ENCODE data around the gene TECPR1. TPM values are rescaled to one million over a fixed set of nuclear protein-coding genes. Genes with fewer than 3 reads are reported as not detected.

Gene TECPR1
- total and polyA plus RNA-seq, 2 experiments from 2014 or later, result 4.6 to 24.4 TPM

DNA sequence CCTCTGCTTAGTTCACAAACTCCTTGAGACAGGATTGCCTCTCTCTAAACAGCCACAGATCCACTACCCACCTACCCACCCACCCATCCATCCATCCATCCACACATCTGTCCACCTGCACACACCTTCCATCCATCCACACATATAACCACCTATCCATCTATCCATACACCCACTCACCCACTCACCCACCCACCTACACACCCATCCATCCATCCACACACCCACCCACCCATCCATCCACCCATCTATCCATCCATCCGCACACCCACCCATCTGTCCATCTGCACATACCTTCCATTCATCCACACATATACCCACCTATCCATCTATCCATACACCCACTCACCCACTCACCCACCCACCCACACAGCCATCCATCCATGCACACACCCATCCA lies 9.7 kb downstream of the TECPR1 start (continued):
- TF ChIP-seq, protein P1, sequence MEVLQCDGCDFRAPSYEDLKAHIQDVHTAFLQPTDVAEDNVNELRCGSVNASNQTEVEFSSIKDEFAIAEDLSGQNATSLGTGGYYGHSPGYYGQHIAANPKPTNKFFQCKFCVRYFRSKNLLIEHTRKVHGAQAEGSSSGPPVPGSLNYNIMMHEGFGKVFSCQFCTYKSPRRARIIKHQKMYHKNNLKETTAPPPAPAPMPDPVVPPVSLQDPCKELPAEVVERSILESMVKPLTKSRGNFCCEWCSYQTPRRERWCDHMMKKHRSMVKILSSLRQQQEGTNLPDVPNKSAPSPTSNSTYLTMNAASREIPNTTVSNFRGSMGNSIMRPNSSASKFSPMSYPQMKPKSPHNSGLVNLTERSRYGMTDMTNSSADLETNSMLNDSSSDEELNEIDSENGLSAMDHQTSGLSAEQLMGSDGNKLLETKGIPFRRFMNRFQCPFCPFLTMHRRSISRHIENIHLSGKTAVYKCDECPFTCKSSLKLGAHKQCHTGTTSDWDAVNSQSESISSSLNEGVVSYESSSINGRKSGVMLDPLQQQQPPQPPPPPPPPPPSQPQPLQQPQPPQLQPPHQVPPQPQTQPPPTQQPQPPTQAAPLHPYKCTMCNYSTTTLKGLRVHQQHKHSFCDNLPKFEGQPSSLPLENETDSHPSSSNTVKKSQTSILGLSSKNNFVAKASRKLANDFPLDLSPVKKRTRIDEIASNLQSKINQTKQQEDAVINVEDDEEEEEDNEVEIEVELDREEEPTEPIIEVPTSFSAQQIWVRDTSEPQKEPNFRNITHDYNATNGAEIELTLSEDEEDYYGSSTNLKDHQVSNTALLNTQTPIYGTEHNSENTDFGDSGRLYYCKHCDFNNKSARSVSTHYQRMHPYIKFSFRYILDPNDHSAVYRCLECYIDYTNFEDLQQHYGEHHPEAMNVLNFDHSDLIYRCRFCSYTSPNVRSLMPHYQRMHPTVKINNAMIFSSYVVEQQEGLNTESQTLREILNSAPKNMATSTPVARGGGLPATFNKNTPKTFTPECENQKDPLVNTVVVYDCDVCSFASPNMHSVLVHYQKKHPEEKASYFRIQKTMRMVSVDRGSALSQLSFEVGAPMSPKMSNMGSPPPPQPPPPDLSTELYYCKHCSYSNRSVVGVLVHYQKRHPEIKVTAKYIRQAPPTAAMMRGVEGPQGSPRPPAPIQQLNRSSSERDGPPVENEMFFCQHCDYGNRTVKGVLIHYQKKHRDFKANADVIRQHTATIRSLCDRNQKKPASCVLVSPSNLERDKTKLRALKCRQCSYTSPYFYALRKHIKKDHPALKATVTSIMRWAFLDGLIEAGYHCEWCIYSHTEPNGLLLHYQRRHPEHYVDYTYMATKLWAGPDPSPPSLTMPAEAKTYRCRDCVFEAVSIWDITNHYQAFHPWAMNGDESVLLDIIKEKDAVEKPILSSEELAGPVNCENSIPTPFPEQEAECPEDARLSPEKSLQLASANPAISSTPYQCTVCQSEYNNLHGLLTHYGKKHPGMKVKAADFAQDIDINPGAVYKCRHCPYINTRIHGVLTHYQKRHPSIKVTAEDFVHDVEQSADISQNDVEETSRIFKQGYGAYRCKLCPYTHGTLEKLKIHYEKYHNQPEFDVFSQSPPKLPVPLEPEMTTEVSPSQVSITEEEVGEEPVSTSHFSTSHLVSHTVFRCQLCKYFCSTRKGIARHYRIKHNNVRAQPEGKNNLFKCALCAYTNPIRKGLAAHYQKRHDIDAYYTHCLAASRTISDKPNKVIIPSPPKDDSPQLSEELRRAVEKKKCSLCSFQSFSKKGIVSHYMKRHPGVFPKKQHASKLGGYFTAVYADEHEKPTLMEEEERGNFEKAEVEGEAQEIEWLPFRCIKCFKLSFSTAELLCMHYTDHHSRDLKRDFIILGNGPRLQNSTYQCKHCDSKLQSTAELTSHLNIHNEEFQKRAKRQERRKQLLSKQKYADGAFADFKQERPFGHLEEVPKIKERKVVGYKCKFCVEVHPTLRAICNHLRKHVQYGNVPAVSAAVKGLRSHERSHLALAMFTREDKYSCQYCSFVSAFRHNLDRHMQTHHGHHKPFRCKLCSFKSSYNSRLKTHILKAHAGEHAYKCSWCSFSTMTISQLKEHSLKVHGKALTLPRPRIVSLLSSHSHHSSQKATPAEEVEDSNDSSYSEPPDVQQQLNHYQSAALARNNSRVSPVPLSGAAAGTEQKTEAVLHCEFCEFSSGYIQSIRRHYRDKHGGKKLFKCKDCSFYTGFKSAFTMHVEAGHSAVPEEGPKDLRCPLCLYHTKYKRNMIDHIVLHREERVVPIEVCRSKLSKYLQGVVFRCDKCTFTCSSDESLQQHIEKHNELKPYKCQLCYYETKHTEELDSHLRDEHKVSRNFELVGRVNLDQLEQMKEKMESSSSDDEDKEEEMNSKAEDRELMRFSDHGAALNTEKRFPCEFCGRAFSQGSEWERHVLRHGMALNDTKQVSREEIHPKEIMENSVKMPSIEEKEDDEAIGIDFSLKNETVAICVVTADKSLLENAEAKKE (CRISPR knock-in tag; IDR thresholded peaks at IDR 0.05), result no peak
- TF ChIP-seq, protein P2, sequence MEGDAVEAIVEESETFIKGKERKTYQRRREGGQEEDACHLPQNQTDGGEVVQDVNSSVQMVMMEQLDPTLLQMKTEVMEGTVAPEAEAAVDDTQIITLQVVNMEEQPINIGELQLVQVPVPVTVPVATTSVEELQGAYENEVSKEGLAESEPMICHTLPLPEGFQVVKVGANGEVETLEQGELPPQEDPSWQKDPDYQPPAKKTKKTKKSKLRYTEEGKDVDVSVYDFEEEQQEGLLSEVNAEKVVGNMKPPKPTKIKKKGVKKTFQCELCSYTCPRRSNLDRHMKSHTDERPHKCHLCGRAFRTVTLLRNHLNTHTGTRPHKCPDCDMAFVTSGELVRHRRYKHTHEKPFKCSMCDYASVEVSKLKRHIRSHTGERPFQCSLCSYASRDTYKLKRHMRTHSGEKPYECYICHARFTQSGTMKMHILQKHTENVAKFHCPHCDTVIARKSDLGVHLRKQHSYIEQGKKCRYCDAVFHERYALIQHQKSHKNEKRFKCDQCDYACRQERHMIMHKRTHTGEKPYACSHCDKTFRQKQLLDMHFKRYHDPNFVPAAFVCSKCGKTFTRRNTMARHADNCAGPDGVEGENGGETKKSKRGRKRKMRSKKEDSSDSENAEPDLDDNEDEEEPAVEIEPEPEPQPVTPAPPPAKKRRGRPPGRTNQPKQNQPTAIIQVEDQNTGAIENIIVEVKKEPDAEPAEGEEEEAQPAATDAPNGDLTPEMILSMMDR (conservative IDR thresholded peaks at IDR 0.05; ENCODE audit: low read depth in 2 of 2), result no peak
- no peak for TF ChIP-seq STAT1 (IDR thresholded peaks at IDR 0.05; ENCODE audit: unreplicated experiment)
- TF ChIP-seq, protein P3, sequence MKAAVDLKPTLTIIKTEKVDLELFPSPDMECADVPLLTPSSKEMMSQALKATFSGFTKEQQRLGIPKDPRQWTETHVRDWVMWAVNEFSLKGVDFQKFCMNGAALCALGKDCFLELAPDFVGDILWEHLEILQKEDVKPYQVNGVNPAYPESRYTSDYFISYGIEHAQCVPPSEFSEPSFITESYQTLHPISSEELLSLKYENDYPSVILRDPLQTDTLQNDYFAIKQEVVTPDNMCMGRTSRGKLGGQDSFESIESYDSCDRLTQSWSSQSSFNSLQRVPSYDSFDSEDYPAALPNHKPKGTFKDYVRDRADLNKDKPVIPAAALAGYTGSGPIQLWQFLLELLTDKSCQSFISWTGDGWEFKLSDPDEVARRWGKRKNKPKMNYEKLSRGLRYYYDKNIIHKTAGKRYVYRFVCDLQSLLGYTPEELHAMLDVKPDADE (IDR thresholded peaks at IDR 0.05), result no peak
- TF ChIP-seq EZH2phosphoT487 (IDR thresholded peaks at IDR 0.05; ENCODE audit: unreplicated experiment), result no peak
- no peak for TF ChIP-seq NANOG (IDR thresholded peaks at IDR 0.05; ENCODE audit: borderline replicate concordance)
- no peak for TF ChIP-seq JUNB (IDR thresholded peaks at IDR 0.05; ENCODE audit: unreplicated experiment)
- TF ChIP-seq ZNF114 (CRISPR knock-in tag; IDR thresholded peaks at IDR 0.05), result no peak

All from GM23338 (cell line).